GM12878 (cell line): ENCODE data around the gene TUSC1. TPM values are rescaled to one million over a fixed set of nuclear protein-coding genes. Genes with fewer than 3 reads are reported as not detected.

Experiments used
- ATAC-seq: fragments of 200-7000 bp; cut with Tn5 transposase; 3 replicates; pipeline ENCODE4 v1.9.1; 2020; ENCODE audit warnings: mild to moderate bottlenecking, moderate library complexity
- BruUV-seq: library from RNA; stranded (reverse); fragments of 400-500 nt; replicated peaks from 2 replicates; lab custom pipeline; 2021; lab: Mats Ljungman, UMichigan
- CTCF ChIA-PET: fragments of 300-600 bp; sonication (Branson Sonifier 250); formaldehyde crosslinking; extraction: SDS; loops from one replicate; lab custom pipeline; 2021; ENCODE audit warnings: inconsistent platforms; lab: Yijun Ruan, JAX
- POLR2A ChIA-PET: fragments of 350-600 bp; formaldehyde crosslinking; extraction: SDS; loops from one replicate; lab custom pipeline; 2021; ENCODE audit warnings: inconsistent platforms; lab: Charles Lee
- RAD21 ChIA-PET: fragments of 300-600 bp; sonication (Branson Sonifier 250); formaldehyde crosslinking; loops from one replicate; lab custom pipeline; 2023; ENCODE audit warnings: antibody characterized with exemption; ENCODE audit not compliant: unreplicated experiment; lab: Charles Lee
- SMC1A ChIA-PET: fragments of 300-600 bp; sonication (Branson Sonifier 250); formaldehyde crosslinking; loops from one replicate; lab custom pipeline; 2023; ENCODE audit not compliant: unreplicated experiment, uncharacterized antibody; lab: Charles Lee
- DNase-seq: peaks from one replicate; pipeline ENCODE4 v3.0.0-alpha.2; 2011; ENCODE audit warnings: low read depth, low spot score
- FAIRE-seq: peaks from 3 replicates; lab custom pipeline; 2011; peaks lifted over from hg19 to GRCh38; lab: Jason Lieb, UNC
- H2AFZ ChIP-seq: 2 replicates; pipeline ENCODE4 v1.6.0; 2011; ENCODE audit warnings: low read depth, low read length, control low read depth; ENCODE audit not compliant: control insufficient read depth
- H3K27ac ChIP-seq: 2 replicates; pipeline ENCODE4 v1.5.1; 2011; ENCODE audit warnings: control low read depth; ENCODE audit not compliant: control insufficient read depth, insufficient read depth
- H3K27me3 ChIP-seq, 2 experiments: replicated peaks in 1 of 2; 2 replicates each; pipeline versions ENCODE4 v1.6.0 to v1.6.1; 2011; ENCODE audit warnings: low read length in 1 of 2; ENCODE audit not compliant: control insufficient read depth in 2 of 2, insufficient read depth in 2 of 2
- H3K36me3 ChIP-seq, 2 experiments: 2 replicates each; pipeline ENCODE4 v1.5.1; 2011; ENCODE audit warnings: low read length in 1 of 2; ENCODE audit not compliant: control insufficient read depth in 2 of 2, insufficient read depth in 2 of 2
- H3K4me1 ChIP-seq: 2 replicates; pipeline ENCODE4 v1.6.1; 2011; ENCODE audit warnings: mild to moderate bottlenecking, low read length, moderate library complexity, mixed read lengths; ENCODE audit not compliant: control insufficient read depth, insufficient read depth
- H3K4me2 ChIP-seq: 2 replicates; pipeline ENCODE4 v1.6.0; 2011; ENCODE audit warnings: control low read depth; ENCODE audit not compliant: control insufficient read depth, insufficient read depth
- H3K4me3 ChIP-seq: fragments of 200-600 bp; sonication (generic); 2 replicates; pipeline ENCODE4 v1.5.1; 2016
- H3K79me2 ChIP-seq: 2 replicates; pipeline ENCODE4 v1.6.0; 2011; ENCODE audit warnings: low read length; ENCODE audit not compliant: control insufficient read depth, insufficient read depth
- H3K9ac ChIP-seq: 2 replicates; pipeline ENCODE4 v1.8.0; 2011; ENCODE audit warnings: low read length, control low read depth, mixed read lengths; ENCODE audit not compliant: control insufficient read depth, insufficient read depth
- H3K9me3 ChIP-seq: replicated peaks from 3 replicates; pipeline ENCODE4 v1.5.1; 2011; ENCODE audit warnings: mild to moderate bottlenecking, low read length; ENCODE audit not compliant: control insufficient read depth, insufficient read depth
- H4K20me1 ChIP-seq: 2 replicates; pipeline ENCODE4 v1.6.0; 2011; ENCODE audit not compliant: control insufficient read depth, insufficient read depth
- HDAC2 ChIP-seq: fragments of 200-600 bp; sonication (generic); IDR thresholded peaks from 2 replicates; pipeline ENCODE4 v1.6.1; 2017
- HDGF ChIP-seq: fragments of 450-650 bp; IDR thresholded peaks from 2 replicates; pipeline ENCODE4 v1.6.1; 2016; ENCODE audit warnings: antibody characterized with exemption
- HSF1 ChIP-seq: fragments of 150-350 bp; IDR thresholded peaks from 2 replicates; pipeline ENCODE4 v1.6.1; 2014; ENCODE audit warnings: mild to moderate bottlenecking, low read depth, low read length
- IKZF2 ChIP-seq, 2 experiments: fragments of 450-650 bp; IDR thresholded peaks; 2 replicates each; pipeline ENCODE4 v1.6.1; 2017; ENCODE audit warnings: mild to moderate bottlenecking in 2 of 2, moderate library complexity in 2 of 2
- MEF2B ChIP-seq: fragments of 450-650 bp; IDR thresholded peaks from 2 replicates; pipeline ENCODE4 v1.6.1; 2018; ENCODE audit warnings: mild to moderate bottlenecking, moderate library complexity; ENCODE audit not compliant: partially characterized antibody, poor library complexity, severe bottlenecking
- MYC ChIP-seq: IDR thresholded peaks from 2 replicates; pipeline ENCODE4 v1.6.1; 2011; ENCODE audit warnings: mild to moderate bottlenecking, low read length, moderate library complexity, inconsistent platforms; ENCODE audit not compliant: insufficient read depth, insufficient replicate concordance, insufficient read length, severe bottlenecking
- NBN ChIP-seq: fragments of 450-650 bp; IDR thresholded peaks from 2 replicates; pipeline ENCODE4 v1.6.1; 2016
- RELB ChIP-seq: fragments of 450-650 bp; IDR thresholded peaks from 2 replicates; pipeline ENCODE4 v1.6.1; 2017; ENCODE audit warnings: low read depth, mild to moderate bottlenecking, moderate library complexity
- REST ChIP-seq: IDR thresholded peaks from 2 replicates; pipeline ENCODE4 v1.6.1; 2012; ENCODE audit warnings: mild to moderate bottlenecking, low read depth, low read length
- RUNX3 ChIP-seq: IDR thresholded peaks from 2 replicates; pipeline ENCODE4 v1.6.1; 2012; ENCODE audit warnings: low read length, inconsistent platforms
- SMAD5 ChIP-seq: IDR thresholded peaks from 2 replicates; pipeline ENCODE4 v1.6.1; 2016; ENCODE audit warnings: antibody characterized with exemption, low read depth
- SMC3 ChIP-seq: IDR thresholded peaks from 2 replicates; pipeline ENCODE4 v1.6.1; 2011; ENCODE audit warnings: low read length, improper control_type of control experiment, borderline replicate concordance
- SREBF1 ChIP-seq: IDR thresholded peaks from 2 replicates; pipeline ENCODE4 v1.6.1; 2012; ENCODE audit warnings: mild to moderate bottlenecking, low read length
- ZBTB11 ChIP-seq: fragments of 450-650 bp; formaldehyde crosslinking; IDR thresholded peaks from 2 replicates; pipeline ENCODE4 v1.5.0; 2022; ENCODE audit warnings: mild to moderate bottlenecking, missing genetic modification characterization
- ZNF622 ChIP-seq: fragments of 450-650 bp; IDR thresholded peaks from 2 replicates; pipeline ENCODE4 v1.6.1; 2017; ENCODE audit warnings: mild to moderate bottlenecking, inconsistent platforms
- in situ Hi-C: fragments of 300-500 bp; cut with MboI; formaldehyde crosslinking; loops from 9 replicates; pipeline ENCODE4 v1.14.3; 2018; ENCODE audit warnings: mixed read lengths
- intact Hi-C: fragments of 100-400 bp; cut with micrococcal nuclease; formaldehyde crosslinking; loops from one replicate; pipeline ENCODE4 v1.14.2; 2022; ENCODE audit not compliant: unreplicated experiment
- polyA plus RNA-seq, 11 experiments: library from polyadenylated mRNA; depleted of rRNA in 4 of 11; unstranded in 6 of 11; stranded (reverse) in 5 of 11; fragments of >200 nt; fragmentation: Nextera tagmentation in 4 of 11; fragmentation: Illumina TruSeq in 1 of 11; extraction: Ambion mirVana in 4 of 11; extraction: Trizol in 1 of 11; gene quantifications; 1 replicate in 1 of 11; 2 replicates in 10 of 11; pipeline versions ENCODE4 v1.2.1 to v1.2.3, GENCODE V29; 2011 to 2016; ENCODE audit warnings: inconsistent platforms in 2 of 11, missing spikeins in 2 of 11, low read depth in 1 of 11
- total RNA-seq, 4 experiments: library from RNA; depleted of rRNA in 3 of 4; stranded (reverse); fragments of >200 nt in 3 of 4; fragmentation: Illumina TruSeq in 1 of 4; extraction: Trizol in 1 of 4; gene quantifications; 2 replicates each; pipeline versions ENCODE4 v1.2.1 to v1.2.3, GENCODE V29; 2013 to 2021

The TUSC1 gene
- total and polyA plus RNA-seq, 10 of the 15 experiments (the other 5 are each of a cell fraction or from before 2014, with no cell fraction given): not detected

GRCh38 chr9:25691786-25692185 is 13.5 kb upstream of the TUSC1 start (continued):
- TF ChIP-seq HSF1 (no peak), ZNF622 (no peak), SREBF1 (no peak), SMC3 (no peak)

GRCh38 chr9:25684321-25684720 is 6.1 kb upstream of the TUSC1 start:
- in situ Hi-C loops: no loop called here
- no peak overlapping the region for H3K4me2 ChIP-seq
- ChIA-PET RAD21 (no interaction called here), SMC1A (interaction anchor here (0.7 kb wide), 1 partner anchor 82 kb away, joined by 3 read pairs; no protein-coding TSS in a partner anchor), POLR2A (no interaction called here), CTCF (interaction anchor here (0.7 kb wide), 1 partner anchor 271 kb away, joined by 3 read pairs; no protein-coding TSS in a partner anchor)
- no peaks in the 10 kb centered on the region for H3K79me2 ChIP-seq
- no peak for DNase-seq
- no peak overlapping the region for H3K4me3 ChIP-seq
- FAIRE-seq: no peak
- TF ChIP-seq HDAC2: no peak
- TF ChIP-seq HDGF: no peak
- TF ChIP-seq REST: no peak
- TF ChIP-seq NBN: no peak
- TF ChIP-seq SMAD5: no peak
- TF ChIP-seq IKZF2 (IDR thresholded peaks at IDR 0.05): no peak
- no peak for TF ChIP-seq RELB
- no peak for TF ChIP-seq MYC
- no peak for TF ChIP-seq MEF2B
- no peak for TF ChIP-seq ZBTB11 (CRISPR knock-in tag)
- no peak for TF ChIP-seq RUNX3
- no peaks in the 10 kb centered on the region for H3K9me3 ChIP-seq
- H3K27me3 ChIP-seq: no peaks in the 10 kb centered on the region
- no peak overlapping the region for H3K9ac ChIP-seq
- H3K36me3 ChIP-seq: no peaks in the 10 kb centered on the region
- ATAC-seq: no peak
- H3K27ac ChIP-seq: no peak overlapping the region
- no peaks in the 10 kb centered on the region for H3K4me1 ChIP-seq
- BruUV-seq: no TSS peak
- H2AFZ ChIP-seq: no peak overlapping the region
- intact Hi-C loops: no loop called here
- H4K20me1 ChIP-seq: no peaks in the 10 kb centered on the region
